ENCODE results near the gene FBXO42.

The FBXO42 gene

DNA sequence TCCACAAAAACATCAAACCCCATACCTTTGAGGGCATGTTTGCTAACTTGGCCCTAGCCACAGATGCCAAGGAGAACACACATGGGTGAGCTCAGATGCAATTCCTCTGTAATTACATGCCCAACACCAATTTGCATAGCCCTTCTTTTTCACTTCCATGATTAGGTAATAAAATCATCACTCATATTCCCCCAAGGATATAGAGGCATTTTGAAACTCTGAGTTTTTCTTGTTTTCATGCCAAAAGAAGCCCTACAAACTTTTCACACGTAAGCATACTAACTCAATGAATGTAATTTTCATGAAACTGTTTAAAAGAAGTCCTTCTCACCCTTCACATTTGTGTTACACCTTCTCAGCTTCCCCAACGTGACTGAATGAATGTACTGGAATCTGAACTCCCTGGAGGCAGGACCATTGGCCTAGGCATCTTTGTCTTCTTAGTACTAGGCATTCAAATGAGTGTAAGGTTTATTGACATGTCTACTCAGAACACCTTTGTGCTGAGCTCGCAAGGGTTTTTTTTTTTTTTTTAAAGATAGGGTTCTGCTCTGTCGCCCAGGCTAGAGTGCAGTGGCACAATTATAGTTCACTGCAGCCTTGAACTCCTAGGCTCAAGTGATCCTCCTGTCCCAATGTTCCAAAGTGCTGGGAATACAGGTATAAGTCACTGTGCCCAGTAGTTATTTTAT is 31.0 kb downstream of the FBXO42 start:
- DNase-seq: no peak

DNA sequence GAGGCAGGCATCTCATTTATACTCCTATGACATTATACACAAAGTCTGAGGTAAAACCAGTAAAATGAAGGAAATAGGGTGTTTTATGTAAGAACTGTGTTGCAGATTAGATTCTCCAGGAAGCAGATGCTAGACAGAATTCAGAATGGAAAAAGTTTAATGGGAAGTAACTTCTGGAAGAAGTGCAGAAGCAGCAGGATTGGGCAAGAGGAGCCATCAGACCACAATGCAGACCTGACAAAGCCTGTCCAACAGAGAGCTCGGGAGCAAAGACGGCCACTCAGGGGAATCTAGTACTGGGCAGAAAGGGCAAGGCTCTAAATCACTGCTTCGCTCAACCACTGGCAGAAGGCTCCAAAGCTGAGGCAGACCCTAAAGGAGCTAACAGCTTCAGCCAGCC is 33.7 kb downstream of the FBXO42 start:
- DNase-seq: no peak

DNA sequence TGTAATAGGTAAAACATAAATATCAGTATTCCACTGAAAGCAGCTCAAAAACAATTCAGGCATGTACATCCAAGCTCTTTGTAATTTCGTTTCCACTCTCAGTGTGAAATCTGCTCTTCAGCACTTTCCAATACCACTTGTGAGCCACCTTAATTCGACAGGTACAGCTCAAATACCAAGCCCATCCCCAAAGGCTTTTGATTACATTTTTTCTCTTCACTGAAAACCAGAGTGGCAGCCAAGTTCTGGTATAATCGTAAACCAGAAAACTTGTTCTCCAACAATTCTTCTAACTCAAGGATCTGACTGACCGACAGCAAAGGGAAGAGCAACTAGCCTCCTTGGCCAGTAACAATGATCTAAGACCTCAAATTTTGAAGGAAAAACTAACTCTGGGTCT is 36.8 kb downstream of the FBXO42 start:
- DNase-seq: no peak

DNA sequence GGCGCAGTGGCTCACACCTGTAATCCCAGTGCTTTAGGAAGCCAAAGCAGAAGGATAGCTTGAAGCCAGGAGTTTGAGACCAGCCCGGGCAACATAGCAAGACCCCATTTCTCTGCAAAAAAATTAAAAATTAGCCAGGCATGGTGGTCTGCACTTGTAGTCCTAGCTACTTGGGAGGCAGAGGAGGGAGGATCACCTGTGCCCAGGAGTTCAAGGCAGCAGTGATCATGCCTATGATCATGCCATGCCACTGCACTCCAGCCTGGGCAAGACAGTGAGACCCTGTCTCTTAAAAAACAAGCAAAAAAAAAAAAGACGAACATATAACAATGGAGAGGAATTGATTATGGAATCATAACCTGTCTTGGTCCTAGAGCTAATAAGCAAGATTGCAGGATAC is 45.1 kb downstream of the FBXO42 start:
- DNase-seq: no peak

DNA sequence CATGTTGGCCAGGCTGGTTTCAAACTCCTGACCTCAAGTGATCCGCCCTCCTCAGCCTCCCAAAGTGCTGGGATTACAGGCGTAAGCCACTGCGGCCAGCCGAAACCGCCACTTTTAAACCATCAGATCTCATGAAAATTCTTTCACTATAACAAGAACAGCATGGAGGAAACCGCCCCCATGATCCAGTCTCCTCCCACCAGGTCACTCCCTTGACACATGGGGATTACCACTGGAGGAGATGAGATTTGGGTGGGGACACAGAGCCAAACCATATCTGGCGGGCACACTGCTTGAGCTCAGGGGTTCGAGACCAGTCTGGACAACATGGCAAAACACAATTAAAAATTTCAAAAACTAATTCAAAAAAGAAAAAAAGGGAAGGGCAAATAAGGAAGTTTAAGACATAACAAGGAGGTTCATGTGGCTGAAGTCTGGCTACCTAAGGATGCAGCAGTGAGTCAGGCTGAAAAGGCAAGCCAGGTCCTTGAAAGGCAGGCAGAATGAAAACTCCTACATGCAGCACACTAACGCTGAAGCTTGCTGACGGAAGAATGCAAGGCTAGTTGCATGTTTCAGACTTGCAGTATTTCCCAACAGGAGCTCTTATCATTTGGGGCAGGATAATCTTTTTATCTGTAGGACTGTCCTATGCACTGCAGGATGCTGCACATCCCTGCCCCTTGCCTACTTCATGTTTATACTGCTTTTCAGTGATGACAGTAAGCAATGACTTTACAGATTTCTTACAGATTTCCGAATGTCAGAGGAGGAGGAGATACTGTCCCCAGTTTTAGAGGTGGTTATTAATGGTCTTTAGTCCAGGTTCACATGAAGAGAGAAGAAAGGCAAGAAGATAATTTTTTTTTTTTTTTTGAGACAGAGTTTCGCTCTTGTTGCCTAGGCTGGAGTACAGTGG is 49.3 kb downstream of the FBXO42 start:
- no peak for DNase-seq

DNA sequence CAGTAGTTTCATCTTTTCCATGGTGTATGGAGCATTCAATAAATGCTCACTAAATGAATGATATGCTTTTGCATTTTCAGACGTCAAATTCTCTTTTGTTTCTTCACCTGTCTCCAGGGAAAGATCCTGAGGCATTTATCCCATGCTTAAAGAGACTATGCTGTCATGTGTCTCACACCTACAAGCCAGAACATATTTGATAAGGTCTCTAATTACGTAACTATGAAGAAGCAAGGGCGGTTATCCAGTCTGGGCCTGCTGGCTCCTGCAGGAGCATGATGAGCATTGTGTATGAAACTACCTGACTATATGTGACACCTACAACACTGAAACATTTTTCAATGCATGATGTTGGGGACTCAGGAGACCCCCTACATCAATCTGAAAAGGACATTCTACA is 51.8 kb downstream of the FBXO42 start:
- DNase-seq: no peak

DNA sequence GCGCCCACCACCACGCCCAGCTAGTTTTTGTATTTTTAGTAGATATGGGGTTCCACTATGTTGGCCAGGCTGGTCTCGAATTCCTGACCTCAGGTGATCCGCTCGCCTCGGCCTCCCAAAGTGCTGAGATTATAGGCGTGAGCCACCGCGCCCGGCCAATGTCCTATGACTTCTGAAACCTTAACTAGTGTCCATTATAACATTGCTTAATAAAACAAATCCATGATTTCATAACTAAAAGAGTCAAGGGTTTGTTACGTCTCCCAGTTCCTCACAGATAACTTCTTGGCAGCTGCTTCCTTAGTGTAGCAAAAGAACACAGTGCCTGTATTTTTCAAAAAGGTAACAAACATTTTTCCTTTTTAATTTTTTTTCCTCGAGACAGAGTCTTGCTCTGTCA is 53.6 kb downstream of the FBXO42 start:
- no peak for DNase-seq

DNA sequence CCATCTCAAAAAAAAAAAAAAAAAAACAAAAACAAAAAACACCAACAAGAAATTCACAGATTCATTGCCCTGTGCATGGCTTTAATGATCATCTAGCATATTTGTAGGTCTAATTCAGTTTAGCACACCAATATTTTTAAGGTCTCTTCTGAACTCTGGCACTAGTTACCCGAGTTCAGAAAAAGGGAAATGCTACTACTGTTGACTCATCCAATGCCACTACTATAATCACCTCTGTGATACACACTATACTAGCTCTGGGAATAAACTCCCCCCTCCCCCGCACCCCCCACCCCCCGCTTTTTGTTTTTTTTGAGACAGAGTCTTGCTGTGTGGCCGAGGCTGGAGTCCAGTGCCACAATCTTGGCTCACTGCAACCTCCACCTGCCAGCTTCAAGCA is 55.6 kb downstream of the FBXO42 start:
- DNase-seq: no peak

DNA sequence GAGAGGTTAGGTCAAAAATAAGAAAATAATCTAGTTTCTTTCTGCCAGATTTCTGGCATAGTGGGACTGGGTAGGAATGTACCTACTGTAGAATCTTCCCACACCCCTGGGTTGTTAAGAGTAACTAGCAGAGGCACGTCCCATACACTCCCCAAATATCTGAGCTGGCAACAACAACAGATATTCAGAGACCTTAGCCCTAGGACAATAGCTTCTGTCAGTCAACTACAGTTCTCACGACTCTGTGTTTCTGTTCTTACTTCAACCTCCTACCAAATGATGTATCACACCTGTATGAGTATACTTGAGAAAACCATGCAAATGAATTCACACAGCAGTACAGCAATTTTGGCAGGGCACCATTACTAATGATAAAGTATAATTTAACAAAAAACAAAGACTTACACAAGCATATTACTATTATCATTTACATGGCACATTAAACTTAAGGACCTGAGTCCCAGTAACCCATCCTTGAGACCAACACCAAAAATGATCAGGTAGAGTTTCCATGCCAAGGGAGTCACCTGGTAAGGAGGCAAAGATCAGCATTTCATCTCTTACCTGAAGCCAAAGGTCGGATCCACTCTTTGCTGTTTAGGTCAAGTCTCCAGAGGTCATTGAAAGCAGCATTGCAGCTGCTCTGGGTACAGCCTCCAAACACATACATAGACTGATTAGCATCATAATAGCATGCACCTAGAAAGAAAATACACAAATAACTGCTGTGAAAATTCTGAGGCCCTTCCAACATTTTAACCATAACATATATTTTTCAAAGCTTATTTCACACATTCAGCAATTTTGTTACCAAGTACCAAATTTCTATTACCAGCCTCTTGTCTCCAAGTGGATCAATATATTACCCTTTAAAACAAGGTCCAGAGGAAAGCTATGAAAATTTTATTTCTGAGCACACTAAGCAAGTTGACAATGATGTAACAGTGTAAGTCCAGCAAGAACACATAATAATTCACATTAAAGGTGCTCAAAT is 57.8 kb downstream of the FBXO42 start:
- no peak for DNase-seq

DNA sequence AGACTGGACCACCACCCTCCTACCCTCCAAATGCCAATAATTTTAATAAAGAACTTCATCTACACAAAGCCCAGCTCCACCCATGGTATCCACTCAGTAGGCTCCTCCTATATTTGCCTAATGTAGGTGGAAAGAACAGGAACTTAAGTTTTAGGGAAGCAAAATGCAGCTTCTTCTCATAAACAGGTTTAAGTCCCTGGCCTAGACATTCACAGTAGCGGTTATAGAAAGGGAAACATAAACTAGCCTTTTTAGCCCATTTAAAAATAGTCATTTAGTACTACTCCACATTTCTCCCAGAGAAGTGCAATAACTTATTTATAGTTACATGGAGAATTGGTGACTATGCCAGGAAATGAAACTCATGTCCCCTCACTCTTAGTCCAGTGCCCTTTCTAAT is 58.7 kb downstream of the FBXO42 start:
- DNase-seq: no peak

DNA sequence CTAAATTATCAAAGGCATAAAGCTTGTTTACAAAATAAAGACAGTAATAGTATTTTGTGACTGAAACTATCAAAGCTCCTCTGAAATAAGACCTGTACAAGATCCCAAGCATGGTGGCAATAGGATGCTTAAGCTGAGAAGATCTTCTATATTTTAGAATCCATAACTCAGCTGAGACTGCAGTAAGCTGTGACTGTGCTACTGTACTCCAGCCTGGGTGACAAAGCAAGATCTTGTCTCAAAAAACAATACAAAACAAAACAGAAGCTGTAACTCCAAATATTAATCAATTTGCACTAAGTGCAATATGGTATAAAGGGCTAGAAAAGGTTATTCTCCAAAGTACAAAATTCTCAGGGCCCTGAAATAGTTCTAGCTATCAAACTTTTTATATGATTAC is 59.5 kb downstream of the FBXO42 start:
- DNase-seq: no peak

DNA sequence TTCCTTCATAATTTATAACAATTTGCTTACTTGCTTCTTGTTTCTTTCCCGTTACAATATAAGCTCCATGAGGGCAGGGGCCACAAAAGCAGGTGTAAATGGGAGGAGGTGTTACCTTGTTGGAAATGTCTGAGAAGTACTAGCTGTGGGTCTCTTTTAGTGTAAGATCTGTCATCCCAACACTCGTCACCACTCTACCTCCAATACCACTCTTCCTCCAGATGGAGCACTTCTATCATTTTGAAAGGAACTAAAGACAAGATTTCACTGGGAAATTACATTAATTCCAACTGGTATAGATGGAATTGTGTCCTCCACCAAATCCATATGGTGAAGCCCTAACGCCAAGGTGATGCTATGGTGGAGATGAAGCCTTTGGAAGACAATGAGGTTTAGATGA is 62.3 kb downstream of the FBXO42 start:
- no peak for DNase-seq

DNA sequence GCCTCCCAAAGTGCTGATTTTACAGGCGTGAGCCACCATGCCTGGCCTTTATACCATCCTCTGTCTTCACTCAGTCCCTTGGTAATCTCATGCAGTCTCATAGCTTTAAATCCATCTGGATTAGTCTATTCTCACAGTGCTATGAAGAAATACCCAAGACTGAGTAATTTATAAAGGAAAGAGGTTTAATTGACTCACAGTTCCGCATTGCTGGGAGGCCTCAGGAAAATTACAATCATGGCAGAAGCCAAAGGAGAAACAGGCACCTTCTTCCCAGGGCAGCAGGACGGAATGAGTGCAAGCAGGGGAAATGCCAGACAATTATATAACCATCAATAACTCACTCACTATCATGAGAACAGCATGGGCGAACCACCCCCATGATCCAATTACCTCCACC is 66.2 kb downstream of the FBXO42 start:
- no peak for DNase-seq

DNA sequence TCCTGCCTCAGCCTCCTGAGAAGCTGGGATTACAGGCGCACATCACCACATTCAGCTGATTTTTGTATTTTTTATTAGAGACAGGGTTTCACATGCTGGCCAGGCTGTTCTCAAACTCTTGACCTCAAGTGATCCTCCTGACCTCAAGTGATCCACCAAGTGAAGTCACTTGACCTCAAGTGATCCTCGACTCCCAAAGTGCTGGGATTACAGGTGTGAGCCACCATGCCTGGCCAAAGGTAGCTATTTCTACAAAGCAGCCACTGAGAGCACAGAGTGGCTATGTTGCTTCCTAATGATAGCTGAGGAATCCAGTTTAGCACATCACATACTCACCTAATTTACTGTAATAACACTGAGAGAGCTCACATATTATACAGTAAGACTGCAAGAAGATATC is 70.5 kb downstream of the FBXO42 start:
- DNase-seq: no peak

DNA sequence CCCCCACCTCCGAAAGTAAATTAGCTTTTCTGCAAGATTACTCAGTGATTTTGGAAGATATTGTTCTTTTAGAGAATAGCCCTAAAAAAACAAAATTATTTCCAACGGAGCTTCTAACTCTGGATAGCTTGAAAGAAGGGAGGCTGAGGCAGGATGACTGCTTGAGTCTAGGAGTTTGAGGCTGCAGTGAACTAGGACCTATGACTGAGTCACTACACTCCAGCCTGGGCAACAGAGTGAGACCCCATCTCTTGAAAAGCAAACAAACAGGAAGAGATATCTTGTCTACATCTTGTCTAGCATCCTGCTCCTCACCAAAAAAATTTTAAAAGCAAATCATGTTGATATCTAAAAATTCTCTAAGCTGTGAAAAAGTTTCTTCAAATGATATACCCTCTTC is 73.1 kb downstream of the FBXO42 start:
- DNase-seq: no peak

DNA sequence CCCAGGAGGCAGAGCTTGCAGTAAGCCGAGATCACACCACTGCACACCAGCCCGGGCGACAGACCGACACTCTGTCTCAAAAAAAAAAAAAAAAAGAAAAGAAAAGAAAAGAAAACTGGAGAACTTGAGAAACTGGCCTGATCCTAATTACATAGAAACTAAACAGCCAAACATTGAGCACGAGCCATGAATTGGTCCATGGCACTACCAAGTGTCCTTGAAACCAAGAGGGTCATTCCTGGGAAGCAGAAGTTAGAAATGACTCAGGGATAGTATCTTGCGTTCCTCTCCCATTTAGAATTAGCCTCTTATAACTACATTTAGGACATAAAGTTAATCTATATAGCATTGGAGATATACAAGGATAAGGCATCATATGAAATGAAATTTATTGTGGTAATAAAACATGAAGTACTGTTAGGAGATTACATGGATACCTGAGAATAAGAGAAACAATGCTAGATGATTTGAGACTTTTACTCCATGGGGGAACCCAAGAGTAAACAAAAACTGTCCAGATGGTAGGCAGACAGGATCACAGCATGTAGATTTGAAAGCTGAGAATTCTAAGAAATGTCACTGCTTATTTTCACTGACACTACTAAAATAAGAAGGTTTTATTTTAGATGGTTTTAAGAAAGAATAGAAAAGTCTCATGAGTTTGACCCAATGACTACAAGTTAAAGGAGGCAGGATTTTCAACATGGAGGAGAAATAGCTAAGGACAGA is 75.8 kb downstream of the FBXO42 start:
- DNase-seq: no peak

DNA sequence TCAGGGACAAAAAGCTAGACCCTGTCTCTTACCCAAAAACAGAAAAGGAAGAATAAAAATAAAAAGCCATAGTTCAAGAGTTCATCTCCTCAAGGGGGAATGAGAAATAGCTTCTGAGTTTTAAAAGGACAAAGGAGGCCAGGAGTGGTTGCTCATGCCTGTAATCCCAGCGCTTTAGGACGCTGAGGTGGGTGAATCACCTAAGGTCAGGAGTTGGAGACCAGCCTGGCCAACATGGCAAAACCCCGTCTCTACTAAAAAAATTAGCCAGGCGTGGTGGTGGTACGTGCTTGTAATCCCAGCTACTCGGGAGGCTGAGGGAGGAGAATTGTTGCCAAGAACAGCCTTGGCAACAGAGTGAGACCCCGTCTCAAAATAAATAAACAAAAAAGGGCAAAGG is 76.7 kb downstream of the FBXO42 start:
- DNase-seq: no peak

DNA sequence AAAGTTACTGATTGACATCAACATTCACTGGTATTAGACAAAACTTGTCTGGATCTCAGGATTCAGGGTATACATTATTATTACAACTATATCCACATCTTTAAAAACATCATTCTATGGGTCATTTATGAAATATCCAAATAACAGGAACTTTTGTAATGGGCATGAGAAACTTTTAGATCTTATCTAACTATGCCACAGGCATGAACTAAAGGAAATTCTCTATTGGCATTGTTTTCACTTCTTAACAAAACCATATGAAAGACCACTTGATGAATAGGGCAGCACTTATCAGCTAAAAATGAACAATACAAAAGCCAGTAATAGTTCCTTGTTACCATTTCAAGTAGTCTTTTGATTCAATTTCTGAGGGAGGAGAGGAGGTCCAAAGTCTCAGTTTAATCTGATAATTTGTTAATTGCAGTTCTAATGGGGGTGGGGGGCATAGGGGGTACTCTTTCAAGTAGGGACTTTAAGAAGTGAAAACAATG is 84.5 kb downstream of the FBXO42 start:
- no peak for DNase-seq

DNA sequence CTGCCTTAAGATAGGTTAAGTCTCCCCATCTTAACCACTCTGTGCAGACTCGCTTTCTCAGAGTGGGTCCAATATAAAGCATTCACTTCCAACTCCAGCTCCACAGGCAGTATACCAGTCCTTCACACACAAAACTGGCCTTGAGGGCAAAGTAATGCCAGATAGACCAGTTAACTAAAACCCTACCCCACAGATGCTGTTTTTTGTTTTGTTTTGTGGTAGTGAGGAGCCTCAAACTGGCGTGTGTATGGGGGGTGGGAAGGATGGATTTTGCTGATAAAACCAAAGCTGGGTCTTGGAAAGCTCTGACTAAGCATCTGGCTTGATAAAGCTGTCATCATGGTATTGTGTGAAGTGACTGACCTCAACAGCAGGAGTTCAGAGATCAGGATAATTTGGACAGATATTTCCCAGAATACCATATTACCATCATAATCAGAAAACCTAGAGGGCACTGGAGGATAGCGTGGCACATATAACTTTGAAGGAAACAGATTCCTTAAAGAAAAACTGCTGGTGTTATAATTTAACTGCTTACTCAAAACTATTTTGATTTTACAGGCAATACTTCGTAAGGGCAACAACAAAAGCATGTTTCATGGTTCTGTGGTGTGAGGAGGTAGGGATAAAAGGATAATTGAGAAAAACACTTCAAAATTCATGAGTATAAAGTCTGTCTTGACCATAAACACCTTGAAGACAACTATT is 85.7 kb downstream of the FBXO42 start:
- DNase-seq: peak; percentile 75

DNA sequence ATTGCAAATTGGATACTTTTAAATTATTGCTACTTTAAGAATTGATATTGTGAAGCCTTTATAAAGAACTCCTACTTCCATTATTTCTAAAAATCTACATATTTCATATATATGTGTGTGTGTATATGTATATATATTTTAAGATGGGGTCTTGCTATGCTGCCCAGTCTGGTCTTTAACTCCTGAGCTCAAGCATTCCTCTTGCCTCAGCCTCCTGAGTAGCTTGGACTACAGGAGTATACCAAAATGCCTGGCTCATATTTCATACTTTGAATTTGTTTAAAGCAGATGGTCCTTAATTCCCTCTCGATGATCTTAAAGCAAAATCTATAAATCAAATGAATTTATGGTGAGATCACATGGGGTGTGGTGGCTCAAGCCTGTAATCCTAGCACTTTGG is 90.2 kb downstream of the FBXO42 start:
- no peak for DNase-seq

DNA sequence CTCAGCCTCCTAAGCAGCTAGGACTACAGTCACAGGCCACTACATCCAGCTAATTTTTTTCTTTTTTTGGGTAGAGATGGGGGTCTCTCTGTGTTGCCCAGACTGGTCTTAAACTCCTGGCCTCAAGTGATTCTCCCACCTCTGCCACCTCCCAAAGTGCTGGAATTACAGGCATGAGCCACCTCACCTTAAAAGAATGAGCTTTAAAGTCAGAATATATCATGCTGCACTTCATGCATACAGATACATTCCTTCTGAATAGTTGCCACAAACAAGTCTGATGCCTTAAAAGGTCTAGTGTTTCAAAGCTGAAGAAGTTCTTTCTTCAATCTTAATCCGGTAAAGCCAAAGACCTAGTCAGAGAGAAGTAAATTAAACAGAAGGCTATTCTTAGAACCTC is 91.5 kb downstream of the FBXO42 start:
- peak; percentile 67 for DNase-seq

Data from NCI-H226 (cell line).